SU-DHL-6 (cell line): Measurements from ENCODE around the gene ARHGAP26.

Source experiments
- H2AFZ ChIP-seq: fragments of 200-600 bp; sonication (generic); 2 replicates; pipeline ENCODE4 v1.6.1; 2014; ENCODE audit warnings: low read depth, mild to moderate bottlenecking, moderate library complexity, mixed read lengths, antibody characterized with exemption, low read length; ENCODE audit not compliant: severe bottlenecking
- H3F3A ChIP-seq: fragments of 200-600 bp; shearing (Covaris generic); 2 replicates; pipeline ENCODE4 v1.6.0; 2016; ENCODE audit warnings: antibody characterized with exemption, mild to moderate bottlenecking; ENCODE audit not compliant: insufficient read depth
- H3K27ac ChIP-seq: fragments of 200-600 bp; sonication (generic); 2 replicates; pipeline ENCODE4 v1.5.1; 2016; ENCODE audit warnings: low read depth, mild to moderate bottlenecking, low read length, moderate library complexity, mixed read lengths
- H3K27me3 ChIP-seq: fragments of 200-600 bp; sonication (generic), shearing (Covaris generic); 2 replicates; pipeline ENCODE4 v1.6.0; 2014; ENCODE audit warnings: mild to moderate bottlenecking, low read length
- H3K36me3 ChIP-seq: fragments of 200-600 bp; sonication (generic); 2 replicates; pipeline ENCODE4 v1.6.1; 2014; ENCODE audit warnings: mild to moderate bottlenecking, low read length, mixed read lengths
- H3K4me2 ChIP-seq: fragments of 300-600, 200-600 bp; shearing (Covaris generic), sonication (generic); 2 replicates; pipeline ENCODE4 v1.6.0; 2014; ENCODE audit warnings: low read length, low read depth, mild to moderate bottlenecking; ENCODE audit not compliant: poor library complexity, severe bottlenecking
- H3K4me3 ChIP-seq: fragments of 200-600 bp; sonication (generic); 2 replicates; pipeline ENCODE4 v1.5.1; 2014; ENCODE audit warnings: antibody characterized with exemption, low read length, mild to moderate bottlenecking, mixed read lengths; ENCODE audit not compliant: insufficient read depth, poor library complexity, severe bottlenecking
- H3K79me2 ChIP-seq: fragments of 200-600 bp; sonication (generic); 2 replicates; pipeline ENCODE4 v1.6.1; 2014; ENCODE audit warnings: mild to moderate bottlenecking, low read length, moderate library complexity; ENCODE audit not compliant: insufficient read depth
- H3K9ac ChIP-seq: fragments of 200-600 bp; sonication (generic); 2 replicates; pipeline ENCODE4 v1.7.0; 2014; ENCODE audit warnings: mild to moderate bottlenecking, low read length
- H3K9me2 ChIP-seq: fragments of 200-600 bp; sonication (generic); replicated peaks from 2 replicates; pipeline ENCODE4 v1.6.1; 2014; ENCODE audit warnings: low read length; ENCODE audit not compliant: insufficient read depth
- H3K9me3 ChIP-seq: fragments of 200-600 bp; sonication (generic); 2 replicates; pipeline ENCODE4 v1.6.1; 2014; ENCODE audit warnings: low read length, mixed read lengths; ENCODE audit not compliant: insufficient read depth
- H4K20me1 ChIP-seq: fragments of 200-600 bp; sonication (generic); 2 replicates; pipeline ENCODE4 v1.6.1; 2014; ENCODE audit warnings: low read depth, mild to moderate bottlenecking, antibody characterized with exemption, low read length, moderate library complexity, mixed read lengths
- EZH2phosphoT487 ChIP-seq: fragments of 200-600 bp; sonication (generic), shearing (Covaris generic); conservative IDR thresholded peaks from 2 replicates; pipeline ENCODE4 v1.6.1; 2018; ENCODE audit warnings: mild to moderate bottlenecking, antibody characterized with exemption, low read length, moderate library complexity, mixed read lengths
- TF ChIP-seq, protein P1 (sequence below): fragments of 200-600 bp; sonication (generic); IDR thresholded peaks from one replicate; pipeline ENCODE4 v1.5.1; 2017; ENCODE audit warnings: antibody characterized with exemption, mild to moderate bottlenecking, low read length, moderate library complexity; ENCODE audit not compliant: insufficient read depth, poor library complexity, severe bottlenecking

Gene ARHGAP26

DNA sequence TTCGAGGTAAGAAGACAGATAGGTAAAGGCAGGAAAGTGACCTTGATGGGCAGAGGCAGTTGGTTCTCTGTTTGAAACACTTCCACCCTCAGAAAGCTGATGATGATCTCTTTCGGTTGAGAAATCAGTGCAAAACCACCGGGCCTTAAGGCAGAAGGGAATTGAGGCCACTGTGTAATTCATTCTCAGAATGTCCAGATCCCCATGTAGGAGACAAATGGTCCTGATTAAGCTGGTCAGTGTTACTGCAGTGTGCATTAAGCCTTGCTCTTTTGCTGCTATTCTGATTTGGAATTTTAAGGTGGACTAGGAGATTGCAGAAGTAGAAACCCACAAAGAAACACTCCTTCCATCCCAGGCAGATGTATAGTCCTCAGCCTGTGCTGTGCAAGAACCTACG is 255.2 kb downstream of the ARHGAP26 start:
- H3K9me2 ChIP-seq = no peaks in the 10 kb centered on the region
- H3K9me3 ChIP-seq = no peaks in the 10 kb centered on the region
- H4K20me1 ChIP-seq = no peaks in the 10 kb centered on the region
- H3K36me3 ChIP-seq = no peaks in the 10 kb centered on the region
- no peaks in the 10 kb centered on the region for H3K79me2 ChIP-seq
- H3K27ac ChIP-seq = no peak overlapping the region
- no peaks in the 10 kb centered on the region for H3K27me3 ChIP-seq
- H3K4me2 ChIP-seq = no peak overlapping the region
- no peaks in the 10 kb centered on the region for H3F3A ChIP-seq
- H2AFZ ChIP-seq = no peak overlapping the region
- TF ChIP-seq EZH2phosphoT487 = no peak
- TF ChIP-seq, protein P1, sequence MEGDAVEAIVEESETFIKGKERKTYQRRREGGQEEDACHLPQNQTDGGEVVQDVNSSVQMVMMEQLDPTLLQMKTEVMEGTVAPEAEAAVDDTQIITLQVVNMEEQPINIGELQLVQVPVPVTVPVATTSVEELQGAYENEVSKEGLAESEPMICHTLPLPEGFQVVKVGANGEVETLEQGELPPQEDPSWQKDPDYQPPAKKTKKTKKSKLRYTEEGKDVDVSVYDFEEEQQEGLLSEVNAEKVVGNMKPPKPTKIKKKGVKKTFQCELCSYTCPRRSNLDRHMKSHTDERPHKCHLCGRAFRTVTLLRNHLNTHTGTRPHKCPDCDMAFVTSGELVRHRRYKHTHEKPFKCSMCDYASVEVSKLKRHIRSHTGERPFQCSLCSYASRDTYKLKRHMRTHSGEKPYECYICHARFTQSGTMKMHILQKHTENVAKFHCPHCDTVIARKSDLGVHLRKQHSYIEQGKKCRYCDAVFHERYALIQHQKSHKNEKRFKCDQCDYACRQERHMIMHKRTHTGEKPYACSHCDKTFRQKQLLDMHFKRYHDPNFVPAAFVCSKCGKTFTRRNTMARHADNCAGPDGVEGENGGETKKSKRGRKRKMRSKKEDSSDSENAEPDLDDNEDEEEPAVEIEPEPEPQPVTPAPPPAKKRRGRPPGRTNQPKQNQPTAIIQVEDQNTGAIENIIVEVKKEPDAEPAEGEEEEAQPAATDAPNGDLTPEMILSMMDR = no peak
- no peak overlapping the region for H3K9ac ChIP-seq
- no peak overlapping the region for H3K4me3 ChIP-seq

DNA sequence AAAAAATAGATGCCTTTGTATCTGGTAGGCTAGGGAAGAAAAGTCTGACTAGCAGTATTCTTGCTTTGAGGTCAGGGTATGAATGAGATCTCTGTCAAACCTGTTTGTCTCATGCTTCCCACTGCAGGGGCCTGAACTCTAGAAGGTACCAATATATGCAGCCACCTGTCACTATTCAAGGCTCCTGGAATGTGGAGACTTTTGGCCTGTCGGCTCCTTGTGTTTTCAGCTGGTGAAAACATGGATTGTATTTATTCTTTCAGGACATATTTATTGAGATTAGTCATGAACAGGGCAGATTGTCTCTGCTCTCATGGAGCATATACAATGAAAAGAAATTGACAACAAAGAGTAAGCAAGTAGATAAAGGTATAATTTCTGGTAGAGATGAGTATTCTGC is 255.8 kb downstream of the ARHGAP26 start:
- H3K4me2 ChIP-seq = no peak overlapping the region
- no peak overlapping the region for H2AFZ ChIP-seq
- H3K36me3 ChIP-seq = no peaks in the 10 kb centered on the region
- no peak overlapping the region for H3K4me3 ChIP-seq
- no peak overlapping the region for H3K27ac ChIP-seq
- no peaks in the 10 kb centered on the region for H3F3A ChIP-seq
- no peak for TF ChIP-seq EZH2phosphoT487
- TF ChIP-seq, protein P1 = no peak
- H3K79me2 ChIP-seq = no peaks in the 10 kb centered on the region
- H3K9ac ChIP-seq = no peak overlapping the region
- no peaks in the 10 kb centered on the region for H3K27me3 ChIP-seq
- H3K9me3 ChIP-seq = no peaks in the 10 kb centered on the region
- H4K20me1 ChIP-seq = no peaks in the 10 kb centered on the region
- H3K9me2 ChIP-seq = no peaks in the 10 kb centered on the region

DNA sequence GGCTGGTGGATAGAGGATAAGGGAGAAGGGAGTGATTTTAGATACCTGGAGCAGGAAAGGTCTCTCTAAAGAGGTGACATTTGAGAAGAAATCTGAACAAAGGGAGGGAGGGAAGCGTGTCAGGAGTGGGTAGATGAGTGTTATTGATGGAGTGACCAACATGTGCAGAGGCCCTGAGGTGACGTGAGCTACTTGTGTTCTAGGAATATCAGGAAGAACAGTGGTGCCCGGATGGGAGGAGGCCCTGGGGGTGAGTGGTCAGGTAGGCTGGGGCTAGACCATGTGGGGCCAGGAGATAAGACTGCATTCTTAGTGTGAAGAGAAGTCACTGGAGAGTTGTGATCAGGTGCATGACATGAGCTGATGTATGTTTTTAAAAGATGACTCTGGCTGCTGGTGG is 256.2 kb downstream of the ARHGAP26 start:
- no peaks in the 10 kb centered on the region for H3K9me3 ChIP-seq
- H3F3A ChIP-seq = no peaks in the 10 kb centered on the region
- no peak overlapping the region for H3K4me3 ChIP-seq
- H3K79me2 ChIP-seq = no peaks in the 10 kb centered on the region
- H3K27ac ChIP-seq = no peak overlapping the region
- no peaks in the 10 kb centered on the region for H3K9me2 ChIP-seq
- H4K20me1 ChIP-seq = no peaks in the 10 kb centered on the region
- no peak overlapping the region for H3K4me2 ChIP-seq
- H3K9ac ChIP-seq = no peak overlapping the region
- no peak for TF ChIP-seq EZH2phosphoT487
- TF ChIP-seq, protein P1 = no peak
- no peak overlapping the region for H2AFZ ChIP-seq
- H3K27me3 ChIP-seq = no peaks in the 10 kb centered on the region
- no peaks in the 10 kb centered on the region for H3K36me3 ChIP-seq

DNA sequence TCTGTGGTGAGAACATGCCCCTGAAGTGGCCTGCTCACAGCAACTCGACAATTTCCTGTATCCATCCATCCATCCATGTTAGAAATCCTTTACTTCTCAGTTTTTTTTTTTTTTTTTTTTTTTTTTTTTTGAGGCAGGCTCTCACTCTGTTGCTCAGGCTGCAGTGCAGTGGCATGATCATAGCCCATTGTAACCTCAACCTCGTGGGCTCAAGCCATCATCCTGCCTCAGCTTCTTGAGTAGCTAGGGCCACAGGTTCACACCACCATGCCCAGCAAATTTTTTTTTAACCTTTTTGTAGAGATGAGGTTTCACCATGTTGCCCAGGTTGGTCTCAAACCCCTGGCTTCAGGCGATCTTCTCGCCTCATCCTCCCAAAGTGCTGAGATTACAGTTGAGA is 259.1 kb downstream of the ARHGAP26 start:
- no peaks in the 10 kb centered on the region for H3K79me2 ChIP-seq
- no peak for TF ChIP-seq EZH2phosphoT487
- TF ChIP-seq, protein P1 = no peak
- H3K4me2 ChIP-seq = no peak overlapping the region
- H3K9ac ChIP-seq = no peak overlapping the region
- no peak overlapping the region for H2AFZ ChIP-seq
- no peaks in the 10 kb centered on the region for H3K9me2 ChIP-seq
- no peaks in the 10 kb centered on the region for H3K36me3 ChIP-seq
- no peaks in the 10 kb centered on the region for H3K9me3 ChIP-seq
- no peaks in the 10 kb centered on the region for H4K20me1 ChIP-seq
- H3K27me3 ChIP-seq = no peaks in the 10 kb centered on the region
- no peak overlapping the region for H3K27ac ChIP-seq
- no peak overlapping the region for H3K4me3 ChIP-seq
- H3F3A ChIP-seq = no peaks in the 10 kb centered on the region
